ENCODE measurements around the gene PREP. TPM values are rescaled to one million over a fixed set of nuclear protein-coding genes. Genes with fewer than 3 reads are reported as not detected.

The PREP gene
- total and polyA plus RNA-seq, 12 donors, result 11.7 to 37.1 (median 17.7) TPM

DNA sequence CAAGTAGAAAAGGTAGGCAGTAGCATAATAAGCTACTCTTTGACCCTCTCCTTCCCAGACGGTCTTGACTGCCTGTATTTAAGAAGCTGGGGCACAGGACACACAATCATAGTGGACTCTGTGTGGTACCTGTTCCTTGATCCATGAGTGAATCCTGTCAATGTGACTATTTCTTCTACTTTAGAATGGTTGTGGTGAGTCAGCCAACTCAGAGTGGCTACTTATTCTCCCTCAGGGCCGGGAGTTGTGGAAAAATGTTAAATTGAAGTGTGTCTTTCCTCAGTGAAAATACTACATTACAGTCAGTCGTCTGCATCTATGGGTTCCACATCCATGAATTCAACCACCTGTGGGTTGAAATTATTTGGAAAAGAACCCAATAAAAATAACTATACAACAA, 30.8 kb upstream of the PREP start:
- H3K27me3 ChIP-seq, result no peaks in the 10 kb centered on the region
- DNase-seq, result no peak
- intact Hi-C loops (cut with DNase I), result no loop called here
- WGBS, 4 donors, result 63 to 72% (median 67%) methylated on average over 3 of the region's 3 CpGs
- H3K4me3 ChIP-seq, result no peak overlapping the region
- no peak overlapping the region for H3K27ac ChIP-seq
- no peaks in the 10 kb centered on the region for H3K9me3 ChIP-seq (replicated peaks in 1 of 3)
- no peaks in the 10 kb centered on the region for H3K4me1 ChIP-seq (replicated peaks in 1 of 2)
- no peak for TF ChIP-seq POLR2A (IDR thresholded peaks at IDR 0.05)
- no peak for TF ChIP-seq CTCF (IDR thresholded peaks at IDR 0.05)
- H3K36me3 ChIP-seq (replicated peaks in 1 of 2), result no peaks in the 10 kb centered on the region

- Histone ChIP-seq H3K9me3 (replicated peaks in 1 of 3) (no peaks in the 10 kb centered on the region), H3K4me1 (replicated peaks in 1 of 2) (no peaks in the 10 kb centered on the region), H3K27ac (no peak overlapping the region), H3K36me3 (replicated peaks in 1 of 2) (no peaks in the 10 kb centered on the region), H3K4me3 (no peak overlapping the region), H3K27me3 (no peaks in the 10 kb centered on the region)
- 28 to 37% (median 33%) methylated on average over 3 of the region's 3 CpGs for WGBS, 4 donors
- intact Hi-C loops (cut with DNase I), result no loop called here
- TF ChIP-seq CTCF (IDR thresholded peaks at IDR 0.05), result no peak
- no peak for TF ChIP-seq POLR2A (IDR thresholded peaks at IDR 0.05)
- peak in 5 of 7 donors; percentile 25 to 63 (median 48) for DNase-seq
Observed at GRCh38 chr6:105432797-105433196, 29.9 kb upstream of the PREP start.

DNA sequence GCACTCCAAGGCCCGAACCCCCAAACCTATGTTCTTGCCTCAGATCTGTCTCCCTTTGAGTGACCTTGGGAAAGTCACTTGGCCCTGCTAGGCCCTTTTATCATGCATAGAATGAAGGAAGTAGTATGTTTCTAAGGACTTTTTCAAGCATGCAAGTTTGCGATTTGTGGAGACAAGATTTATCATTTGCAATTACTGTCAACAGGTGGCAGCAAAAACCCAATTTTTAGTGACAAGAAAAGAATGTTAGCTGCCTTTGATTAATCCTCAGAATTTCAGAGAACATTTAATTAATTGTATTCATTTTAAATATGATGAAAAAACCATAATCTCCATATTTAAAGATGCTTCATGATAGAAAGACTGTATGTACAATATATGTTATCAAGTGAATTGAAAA, 28.3 kb upstream of the PREP start:
- Histone ChIP-seq H3K9me3 (replicated peaks in 1 of 3) (no peaks in the 10 kb centered on the region), H3K4me1 (replicated peaks in 1 of 2) (no peaks in the 10 kb centered on the region), H3K4me3 (no peak overlapping the region), H3K27ac (no peak overlapping the region), H3K27me3 (no peaks in the 10 kb centered on the region), H3K36me3 (replicated peaks in 1 of 2) (no peaks in the 10 kb centered on the region)
- TF ChIP-seq CTCF (IDR thresholded peaks at IDR 0.05) (peak; percentile 39 to 62 (median 50)), POLR2A (IDR thresholded peaks at IDR 0.05) (no peak)
- WGBS, 4 donors, result 14 to 28% (median 25%) methylated on average over 2 of the region's 2 CpGs
- intact Hi-C loops (cut with DNase I), result no loop called here
- peak in 1 of 7 donors; percentile 16 for DNase-seq

GRCh38 chr6:105430685-105431084, 27.8 kb upstream of the PREP start:
- Histone ChIP-seq H3K4me1 (replicated peaks in 1 of 2) (no peaks in the 10 kb centered on the region), H3K4me3 (no peak overlapping the region), H3K27ac (no peak overlapping the region), H3K9me3 (replicated peaks in 1 of 3) (no peaks in the 10 kb centered on the region), H3K36me3 (replicated peaks in 1 of 2) (no peaks in the 10 kb centered on the region), H3K27me3 (no peaks in the 10 kb centered on the region)
- WGBS, 4 donors, result 83 to 91% (median 90%) methylated on average over 3 of the region's 3 CpGs
- intact Hi-C loops (cut with DNase I), result no loop called here
- TF ChIP-seq POLR2A (IDR thresholded peaks at IDR 0.05) (no peak), CTCF (IDR thresholded peaks at IDR 0.05) (no peak)
- no peak for DNase-seq
